Measurements from ENCODE around the gene SGCD. TPM values are rescaled to one million over a fixed set of nuclear protein-coding genes. Genes with fewer than 3 reads are reported as not detected.

SGCD gene
- polyA plus RNA-seq, 1 donor (not counting 4 experiments of a cell fraction or from before 2014, with no cell fraction given) = not detected

DNA sequence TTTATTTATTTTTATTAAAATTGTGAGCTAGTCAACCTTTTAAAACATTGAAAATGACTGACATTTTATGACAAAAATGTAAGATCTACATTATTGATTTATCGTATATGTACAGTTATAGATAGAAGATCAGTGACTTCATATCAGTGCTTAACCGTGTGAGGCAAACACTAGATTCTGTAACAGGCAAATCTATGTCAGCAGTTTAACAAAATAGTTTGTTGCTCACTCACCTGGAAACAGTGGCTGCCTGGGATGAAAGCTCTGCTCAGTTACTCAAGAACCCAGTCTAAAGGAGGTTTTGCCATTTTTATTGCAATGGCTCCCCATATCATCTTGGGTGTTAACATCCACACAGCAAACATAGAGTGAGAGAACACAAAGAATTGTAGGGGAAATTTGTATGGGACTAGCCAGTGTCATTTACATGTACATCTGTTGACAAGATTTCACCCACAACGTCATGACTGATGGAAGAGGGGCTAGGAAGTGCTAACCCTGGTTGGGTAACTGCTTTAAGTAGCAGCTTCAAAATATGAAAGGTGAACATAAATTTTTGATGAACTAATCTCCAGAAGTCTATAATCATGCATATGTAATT lies 49.0 kb downstream of the SGCD start:
- TF ChIP-seq, protein P1, sequence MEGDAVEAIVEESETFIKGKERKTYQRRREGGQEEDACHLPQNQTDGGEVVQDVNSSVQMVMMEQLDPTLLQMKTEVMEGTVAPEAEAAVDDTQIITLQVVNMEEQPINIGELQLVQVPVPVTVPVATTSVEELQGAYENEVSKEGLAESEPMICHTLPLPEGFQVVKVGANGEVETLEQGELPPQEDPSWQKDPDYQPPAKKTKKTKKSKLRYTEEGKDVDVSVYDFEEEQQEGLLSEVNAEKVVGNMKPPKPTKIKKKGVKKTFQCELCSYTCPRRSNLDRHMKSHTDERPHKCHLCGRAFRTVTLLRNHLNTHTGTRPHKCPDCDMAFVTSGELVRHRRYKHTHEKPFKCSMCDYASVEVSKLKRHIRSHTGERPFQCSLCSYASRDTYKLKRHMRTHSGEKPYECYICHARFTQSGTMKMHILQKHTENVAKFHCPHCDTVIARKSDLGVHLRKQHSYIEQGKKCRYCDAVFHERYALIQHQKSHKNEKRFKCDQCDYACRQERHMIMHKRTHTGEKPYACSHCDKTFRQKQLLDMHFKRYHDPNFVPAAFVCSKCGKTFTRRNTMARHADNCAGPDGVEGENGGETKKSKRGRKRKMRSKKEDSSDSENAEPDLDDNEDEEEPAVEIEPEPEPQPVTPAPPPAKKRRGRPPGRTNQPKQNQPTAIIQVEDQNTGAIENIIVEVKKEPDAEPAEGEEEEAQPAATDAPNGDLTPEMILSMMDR (optimal IDR thresholded peaks at IDR 0.05 in 1 of 3, IDR thresholded peaks at IDR 0.05 in 1 of 3, conservative IDR thresholded peaks at IDR 0.05 in 1 of 3; ENCODE audit: extremely low read depth in 1 of 3, insufficient read depth in 2 of 3, low read length in 3 of 3) = no peak
- TF ChIP-seq EZH2 (IDR thresholded peaks at IDR 0.05; ENCODE audit: low read length) = no peak
- dilution Hi-C loops (cut with MboI; ENCODE audit: extremely low pct_ligation_motif_present, low sequenced_read_pairs) = no loop called here
- no peaks in the 10 kb centered on the region for H3K9me3 ChIP-seq (ENCODE audit: control insufficient read depth, low read depth, low read length)

DNA sequence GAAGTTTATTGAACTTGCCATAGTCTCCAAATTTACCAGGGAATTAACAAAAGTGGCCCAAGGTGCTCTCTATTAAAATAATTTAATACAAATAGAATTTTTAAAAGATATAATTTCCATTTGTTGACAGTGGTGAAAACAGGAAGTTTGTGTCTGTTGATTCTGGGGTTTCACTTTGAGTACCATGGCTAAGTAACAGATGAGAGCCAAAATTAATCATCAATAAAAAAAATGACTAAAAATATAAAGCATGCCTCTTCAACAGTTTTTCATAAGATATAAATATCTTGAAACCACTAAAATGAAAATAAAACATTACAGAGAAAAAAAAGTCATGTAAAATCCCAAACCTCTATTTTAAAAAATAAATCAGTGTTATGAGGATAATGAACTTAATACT lies 49.8 kb downstream of the SGCD start:
- Histone ChIP-seq H3K4me3 (ENCODE audit: control insufficient read depth in 2 of 3, extremely low read depth in 1 of 3, insufficient read depth in 2 of 3, low read depth in 1 of 3, low read length in 3 of 3) (no peak overlapping the region), H3K4me2 (ENCODE audit: control insufficient read depth, extremely low read depth, insufficient read depth, low read depth, low read length) (no peak overlapping the region)
- no peak for DNase-seq (ENCODE audit: low read depth, low spot score)

More for the DNA sequence above, 49.0 kb downstream of the SGCD start:
- Histone ChIP-seq H3K9ac (ENCODE audit: control insufficient read depth, extremely low read depth, insufficient read depth, low read length) (no peak overlapping the region), H3K4me2 (ENCODE audit: control insufficient read depth, extremely low read depth, insufficient read depth, low read depth, low read length) (no peak overlapping the region), H3K27me3 (ENCODE audit: control insufficient read depth, extremely low read depth, insufficient read depth, low read length) (no peaks in the 10 kb centered on the region), H3K36me3 (ENCODE audit: control insufficient read depth in 2 of 2, extremely low read depth in 1 of 2, insufficient read depth in 2 of 2, low read length in 2 of 2) (no peaks in the 10 kb centered on the region), H3K27ac (ENCODE audit: control insufficient read depth, insufficient read depth, low read length) (no peak overlapping the region), H3K4me3 (ENCODE audit: control insufficient read depth in 2 of 3, extremely low read depth in 1 of 3, insufficient read depth in 2 of 3, low read depth in 1 of 3, low read length in 3 of 3) (no peak overlapping the region), H3K9me1 (ENCODE audit: control insufficient read depth, extremely low read depth, insufficient read depth, low read length) (no peaks in the 10 kb centered on the region), H3K79me2 (ENCODE audit: control insufficient read depth, insufficient read depth, low read length) (no peaks in the 10 kb centered on the region), H4K20me1 (ENCODE audit: control insufficient read depth, extremely low read depth, insufficient read depth, low read length) (no peaks in the 10 kb centered on the region), H2AFZ (ENCODE audit: control insufficient read depth, low read length) (no peak overlapping the region), H3K4me1 (ENCODE audit: control insufficient read depth, extremely low read depth, insufficient read depth, low read length) (no peaks in the 10 kb centered on the region)
- DNase-seq (ENCODE audit: low read depth, low spot score) = no peak
- no peak for FAIRE-seq

More for the DNA sequence above, 49.8 kb downstream of the SGCD start:
- Histone ChIP-seq H3K9me1 (ENCODE audit: control insufficient read depth, extremely low read depth, insufficient read depth, low read length) (no peaks in the 10 kb centered on the region), H3K4me1 (ENCODE audit: control insufficient read depth, extremely low read depth, insufficient read depth, low read length) (no peaks in the 10 kb centered on the region), H3K9me3 (ENCODE audit: control insufficient read depth, low read depth, low read length) (no peaks in the 10 kb centered on the region), H2AFZ (ENCODE audit: control insufficient read depth, low read length) (no peak overlapping the region), H3K27ac (ENCODE audit: control insufficient read depth, insufficient read depth, low read length) (no peak overlapping the region), H3K36me3 (ENCODE audit: control insufficient read depth in 2 of 2, extremely low read depth in 1 of 2, insufficient read depth in 2 of 2, low read length in 2 of 2) (no peaks in the 10 kb centered on the region), H3K79me2 (ENCODE audit: control insufficient read depth, insufficient read depth, low read length) (no peaks in the 10 kb centered on the region), H4K20me1 (ENCODE audit: control insufficient read depth, extremely low read depth, insufficient read depth, low read length) (no peaks in the 10 kb centered on the region), H3K27me3 (ENCODE audit: control insufficient read depth, extremely low read depth, insufficient read depth, low read length) (no peaks in the 10 kb centered on the region), H3K9ac (ENCODE audit: control insufficient read depth, extremely low read depth, insufficient read depth, low read length) (no peak overlapping the region)
- dilution Hi-C loops (cut with MboI; ENCODE audit: extremely low pct_ligation_motif_present, low sequenced_read_pairs) = no loop called here
- TF ChIP-seq, protein P1 (optimal IDR thresholded peaks at IDR 0.05 in 1 of 3, IDR thresholded peaks at IDR 0.05 in 1 of 3, conservative IDR thresholded peaks at IDR 0.05 in 1 of 3; ENCODE audit: extremely low read depth in 1 of 3, insufficient read depth in 2 of 3, low read length in 3 of 3) = no peak
- no peak for TF ChIP-seq EZH2 (IDR thresholded peaks at IDR 0.05; ENCODE audit: low read length)
- no peak for FAIRE-seq
